ENCODE data around the gene ARMH1. TPM values are rescaled to one million over a fixed set of nuclear protein-coding genes. Genes with fewer than 3 reads are reported as not detected.

Gene ARMH1
- total RNA-seq, 2 experiments from 2014 or later: 139 to 144 TPM

GRCh38 chr1:44713321-44713781 lies 38.8 kb downstream of the ARMH1 start:
- no peaks in the 10 kb centered on the region for H3K9me3 Mint-ChIP-seq
- no peaks in the 10 kb centered on the region for H3K36me3 Mint-ChIP-seq
- H3K4me3 Mint-ChIP-seq: no peak overlapping the region
- no peak for DNase-seq
- peaks cover 34% of the 10 kb centered on the region for H3K4me1 Mint-ChIP-seq
- H3K27me3 Mint-ChIP-seq: no peaks in the 10 kb centered on the region
- no peak overlapping the region for H3K27ac Mint-ChIP-seq

- no peaks in the 10 kb centered on the region for H3K27me3 Mint-ChIP-seq
- H3K27ac Mint-ChIP-seq: peak overlapping the region; percentile 42
- DNase-seq: no peak
- H3K9me3 Mint-ChIP-seq: no peaks in the 10 kb centered on the region
- H3K4me1 Mint-ChIP-seq: peaks cover 45% of the 10 kb centered on the region
- no peaks in the 10 kb centered on the region for H3K36me3 Mint-ChIP-seq
- no peak overlapping the region for H3K4me3 Mint-ChIP-seq
Measured at GRCh38 chr1:44714532-44714931, 40.0 kb downstream of the ARMH1 start.

- H3K27ac Mint-ChIP-seq: peak overlapping the region; percentile 42
- H3K27me3 Mint-ChIP-seq: no peaks in the 10 kb centered on the region
- H3K9me3 Mint-ChIP-seq: no peaks in the 10 kb centered on the region
- DNase-seq: peak; percentile 64
- H3K36me3 Mint-ChIP-seq: no peaks in the 10 kb centered on the region
- peak overlapping the region; percentile 52 for H3K4me3 Mint-ChIP-seq
- peaks cover 48% of the 10 kb centered on the region for H3K4me1 Mint-ChIP-seq
Measured at GRCh38 chr1:44714944-44715571, 40.5 kb downstream of the ARMH1 start.

GRCh38 chr1:44717156-44717555 lies 42.6 kb downstream of the ARMH1 start:
- H3K27ac Mint-ChIP-seq: no peak overlapping the region
- H3K27me3 Mint-ChIP-seq: peaks cover 7% of the 10 kb centered on the region
- H3K9me3 Mint-ChIP-seq: no peaks in the 10 kb centered on the region
- H3K4me1 Mint-ChIP-seq: peaks cover 68% of the 10 kb centered on the region
- H3K4me3 Mint-ChIP-seq: no peak overlapping the region
- no peaks in the 10 kb centered on the region for H3K36me3 Mint-ChIP-seq
- no peak for DNase-seq

GRCh38 chr1:44717653-44718052 lies 43.1 kb downstream of the ARMH1 start:
- Mint-ChIP-seq H3K4me3 (no peak overlapping the region), H3K9me3 (no peaks in the 10 kb centered on the region), H3K4me1 (peaks cover 68% of the 10 kb centered on the region), H3K27ac (no peak overlapping the region), H3K36me3 (no peaks in the 10 kb centered on the region), H3K27me3 (peaks cover 7% of the 10 kb centered on the region)
- no peak for DNase-seq

GRCh38 chr1:44718091-44718490 lies 43.6 kb downstream of the ARMH1 start:
- peaks cover 70% of the 10 kb centered on the region for H3K4me1 Mint-ChIP-seq
- no peak overlapping the region for H3K4me3 Mint-ChIP-seq
- H3K27ac Mint-ChIP-seq: peak overlapping the region; percentile 28

GRCh38 chr1:44719318-44719717 lies 44.8 kb downstream of the ARMH1 start:
- Mint-ChIP-seq H3K36me3 (no peaks in the 10 kb centered on the region), H3K27ac (peak overlapping the region; percentile 23), H3K4me3 (no peak overlapping the region)

More at GRCh38 chr1:44718091-44718490, 43.6 kb downstream of the ARMH1 start:
- Mint-ChIP-seq H3K27me3 (peaks cover 7% of the 10 kb centered on the region), H3K9me3 (no peaks in the 10 kb centered on the region), H3K36me3 (no peaks in the 10 kb centered on the region)
- no peak for DNase-seq

GRCh38 chr1:44720281-44720680 lies 45.8 kb downstream of the ARMH1 start:
- peaks cover 7% of the 10 kb centered on the region for H3K27me3 Mint-ChIP-seq
- no peak for DNase-seq
- H3K36me3 Mint-ChIP-seq: peaks cover 7% of the 10 kb centered on the region
- H3K4me3 Mint-ChIP-seq: no peak overlapping the region
- H3K27ac Mint-ChIP-seq: peak overlapping the region; percentile 91
- H3K4me1 Mint-ChIP-seq: peaks cover 79% of the 10 kb centered on the region
- H3K9me3 Mint-ChIP-seq: no peaks in the 10 kb centered on the region

More at GRCh38 chr1:44719318-44719717, 44.8 kb downstream of the ARMH1 start:
- no peak for DNase-seq
- Mint-ChIP-seq H3K4me1 (peaks cover 79% of the 10 kb centered on the region), H3K27me3 (peaks cover 7% of the 10 kb centered on the region), H3K9me3 (no peaks in the 10 kb centered on the region)

- Mint-ChIP-seq H3K4me1 (peaks cover 77% of the 10 kb centered on the region), H3K9me3 (no peaks in the 10 kb centered on the region), H3K4me3 (peak overlapping the region; percentile 73), H3K27me3 (peaks cover 7% of the 10 kb centered on the region), H3K27ac (peak overlapping the region; percentile 91), H3K36me3 (peaks cover 16% of the 10 kb centered on the region)
- DNase-seq: peak; percentile 86
Measured at GRCh38 chr1:44721485-44722361, 47.2 kb downstream of the ARMH1 start.

GRCh38 chr1:44723064-44723463 lies 48.5 kb downstream of the ARMH1 start:
- Mint-ChIP-seq H3K27me3 (peaks cover 7% of the 10 kb centered on the region), H3K36me3 (peaks cover 18% of the 10 kb centered on the region), H3K4me1 (peaks cover 74% of the 10 kb centered on the region), H3K27ac (peak overlapping the region; percentile 91), H3K4me3 (peak overlapping the region; percentile 76), H3K9me3 (no peaks in the 10 kb centered on the region)
- peak; percentile 38 for DNase-seq

- Mint-ChIP-seq H3K4me1 (peaks cover 72% of the 10 kb centered on the region), H3K4me3 (peak overlapping the region; percentile 76), H3K9me3 (no peaks in the 10 kb centered on the region), H3K36me3 (peaks cover 18% of the 10 kb centered on the region), H3K27ac (peak overlapping the region; percentile 91), H3K27me3 (peaks cover 7% of the 10 kb centered on the region)
- DNase-seq: peak; percentile 66
Measured at GRCh38 chr1:44723496-44724295, 49.2 kb downstream of the ARMH1 start.

GRCh38 chr1:44724296-44724954 lies 49.9 kb downstream of the ARMH1 start:
- H3K4me3 Mint-ChIP-seq: peak overlapping the region; percentile 82
- no peaks in the 10 kb centered on the region for H3K9me3 Mint-ChIP-seq
- peaks cover 69% of the 10 kb centered on the region for H3K4me1 Mint-ChIP-seq
- peak overlapping the region; percentile 91 for H3K27ac Mint-ChIP-seq
- peaks cover 7% of the 10 kb centered on the region for H3K27me3 Mint-ChIP-seq
- peaks cover 18% of the 10 kb centered on the region for H3K36me3 Mint-ChIP-seq
- no peak for DNase-seq

- DNase-seq: no peak
- peaks cover 66% of the 10 kb centered on the region for H3K4me1 Mint-ChIP-seq
- peak overlapping the region; percentile 82 for H3K4me3 Mint-ChIP-seq
- peaks cover 18% of the 10 kb centered on the region for H3K36me3 Mint-ChIP-seq
- peak overlapping the region; percentile 83 for H3K27ac Mint-ChIP-seq
- H3K9me3 Mint-ChIP-seq: no peaks in the 10 kb centered on the region
- H3K27me3 Mint-ChIP-seq: peaks cover 7% of the 10 kb centered on the region
Measured at GRCh38 chr1:44724955-44725698, 50.6 kb downstream of the ARMH1 start.
